IPS-15b (cell line): Measurements from ENCODE around the gene TBC1D10A.

Experiments
- H3K27me3 ChIP-seq: one replicate; pipeline ENCODE4 v1.6.1; 2013; ENCODE audit warnings: low read length; ENCODE audit not compliant: control insufficient read depth, insufficient read depth
- H3K36me3 ChIP-seq: one replicate; pipeline ENCODE4 v1.6.1; 2013; ENCODE audit warnings: low read length; ENCODE audit not compliant: control insufficient read depth, insufficient read depth
- H3K4me1 ChIP-seq: one replicate; pipeline ENCODE4 v1.6.1; 2013; ENCODE audit warnings: mild to moderate bottlenecking, low read length; ENCODE audit not compliant: control insufficient read depth, insufficient read depth
- H3K4me3 ChIP-seq: one replicate; pipeline ENCODE4 v1.5.1; 2013; ENCODE audit warnings: low read depth, low read length
- H3K9ac ChIP-seq: one replicate; pipeline ENCODE4 v1.6.1; 2013; ENCODE audit warnings: low read depth, mild to moderate bottlenecking, low read length
- H3K9me3 ChIP-seq: one replicate; pipeline ENCODE4 v1.6.1; 2013; ENCODE audit warnings: mild to moderate bottlenecking, low read length; ENCODE audit not compliant: control insufficient read depth, insufficient read depth

Gene TBC1D10A

DNA sequence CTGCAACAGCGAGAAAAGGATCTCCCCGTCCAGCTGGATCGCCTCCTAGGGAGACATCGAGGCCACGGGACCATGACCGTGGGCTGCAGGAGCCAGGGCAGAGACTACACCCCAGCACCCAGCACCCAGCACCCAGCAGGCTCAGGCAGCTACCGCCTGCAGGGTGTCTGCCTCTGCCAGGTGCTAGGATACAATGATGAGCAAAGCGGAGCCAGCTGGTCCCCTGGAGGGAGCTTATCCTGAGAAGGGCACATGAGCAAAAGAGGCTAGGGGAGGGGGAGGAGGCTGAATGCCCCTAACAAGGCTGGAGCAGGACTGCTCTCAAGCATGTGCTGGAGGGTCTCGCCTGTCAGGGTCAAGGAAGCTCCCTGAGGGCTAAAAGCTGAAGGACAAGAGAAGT is 32.7 kb downstream of the TBC1D10A start:
- Histone ChIP-seq H3K9me3 (no peaks in the 10 kb centered on the region), H3K27me3 (peaks cover 2% of the 10 kb centered on the region), H3K36me3 (peaks cover 16% of the 10 kb centered on the region), H3K4me3 (no peak overlapping the region), H3K4me1 (peaks cover 5% of the 10 kb centered on the region), H3K9ac (no peak overlapping the region)

DNA sequence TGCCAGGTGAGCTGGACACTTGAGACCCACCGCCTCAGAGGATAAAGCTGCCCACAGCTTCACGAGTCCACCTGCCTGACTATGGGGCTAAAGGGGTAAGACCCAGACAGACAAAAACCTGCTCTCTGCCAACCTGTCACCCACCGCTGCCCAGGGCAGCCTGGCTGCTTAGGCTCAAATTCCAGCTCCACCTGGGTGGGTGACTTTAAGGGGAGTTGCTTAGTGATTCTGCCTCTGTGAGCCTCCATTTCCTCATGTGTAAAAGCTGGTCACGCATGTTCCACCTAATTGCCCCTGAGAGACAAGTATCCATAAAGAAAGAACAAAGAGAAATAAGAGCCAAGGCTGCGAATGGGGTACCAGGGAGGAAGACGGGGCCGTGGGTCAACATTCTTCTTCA is 33.7 kb downstream of the TBC1D10A start:
- Histone ChIP-seq H3K9me3 (no peaks in the 10 kb centered on the region), H3K27me3 (peaks cover 2% of the 10 kb centered on the region), H3K36me3 (peaks cover 16% of the 10 kb centered on the region), H3K9ac (no peak overlapping the region), H3K4me1 (peaks cover 10% of the 10 kb centered on the region), H3K4me3 (no peak overlapping the region)

DNA sequence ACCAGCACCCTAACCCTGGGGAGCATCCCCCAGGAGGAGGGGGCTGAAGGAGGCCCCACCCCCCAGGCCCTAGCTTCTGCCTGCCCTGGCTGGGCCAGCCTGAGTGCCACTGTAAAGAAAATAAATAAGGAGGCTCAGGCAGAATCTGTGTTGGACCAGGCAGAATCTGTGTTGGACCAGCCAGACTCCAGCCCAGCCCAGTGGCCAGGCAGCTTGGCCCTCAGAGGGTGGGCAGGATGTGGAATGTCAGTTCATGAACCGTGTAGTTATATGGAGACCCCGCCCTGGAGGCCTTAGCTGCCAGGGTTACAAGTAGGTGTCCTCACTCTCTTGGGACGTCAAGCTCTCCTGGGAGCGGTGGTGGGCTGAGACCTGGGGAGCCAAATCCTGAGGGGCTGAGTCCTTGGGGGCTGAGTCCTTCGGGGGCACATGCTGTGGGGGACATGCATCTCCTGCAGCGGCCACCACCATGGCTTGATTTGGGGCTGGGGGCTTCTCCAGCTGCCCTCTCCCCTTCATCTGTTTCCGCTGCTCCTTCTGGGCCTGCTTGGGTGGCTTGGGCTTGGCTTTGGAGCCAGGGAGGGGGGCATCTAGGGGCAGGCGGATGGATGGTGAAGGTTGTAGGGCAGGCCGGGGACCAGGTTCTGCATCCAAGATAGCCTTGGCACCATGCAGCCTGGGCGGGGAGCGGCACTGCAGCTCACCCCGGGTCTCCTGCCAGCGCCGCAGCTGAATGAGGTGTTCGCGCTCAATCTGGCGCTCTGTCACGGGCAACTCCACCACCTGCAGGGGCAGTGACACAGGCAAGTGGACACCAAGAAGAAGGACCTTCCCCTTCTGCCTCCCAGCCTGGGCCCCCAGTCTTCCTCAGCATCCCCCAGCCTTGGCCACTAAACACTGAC is 34.4 kb downstream of the TBC1D10A start:
- Histone ChIP-seq H3K9me3 (no peaks in the 10 kb centered on the region), H3K9ac (no peak overlapping the region)

DNA sequence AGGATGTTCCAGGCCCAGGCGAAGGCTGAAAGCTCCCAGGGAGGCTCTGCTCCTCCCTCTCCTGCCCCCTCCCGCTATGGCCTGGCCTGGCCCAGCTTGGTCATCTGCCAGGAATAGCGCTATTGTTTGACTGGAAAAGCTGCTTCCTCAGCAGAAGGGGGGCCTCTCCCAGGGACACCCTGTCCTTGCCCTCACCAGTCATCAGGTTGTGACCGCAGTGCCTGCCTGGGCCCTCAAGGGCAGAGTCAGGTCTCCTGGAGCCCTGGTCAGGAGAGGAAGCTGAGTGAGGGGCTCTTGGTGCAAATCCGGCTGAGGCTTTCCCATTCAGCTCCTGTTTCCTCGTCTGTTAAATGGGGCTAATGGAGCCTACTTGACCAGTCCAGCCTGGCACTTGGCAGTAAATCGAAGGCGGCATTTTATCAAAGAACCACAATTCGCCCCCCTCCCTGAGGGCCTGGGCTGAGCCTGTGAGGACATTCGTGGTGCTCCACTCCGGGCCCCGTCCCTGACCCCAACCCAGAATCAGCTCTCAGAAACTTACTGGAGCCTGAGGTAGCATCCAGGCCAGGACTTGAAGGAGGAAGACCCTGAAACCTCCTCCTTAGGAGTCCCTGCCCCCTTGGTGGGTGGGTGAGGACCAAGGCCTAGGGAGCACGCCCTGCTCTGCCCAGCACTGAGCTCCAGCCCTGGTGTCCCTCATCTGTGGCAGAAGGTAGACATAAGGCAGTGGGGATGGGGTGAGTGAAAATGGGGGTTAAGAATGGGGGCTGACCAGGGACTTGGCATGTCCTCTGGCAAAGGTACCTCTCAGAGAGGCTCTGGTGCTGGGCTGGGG is 35.5 kb downstream of the TBC1D10A start:
- Histone ChIP-seq H3K4me1 (peaks cover 10% of the 10 kb centered on the region), H3K4me3 (no peak overlapping the region), H3K9me3 (no peaks in the 10 kb centered on the region), H3K9ac (no peak overlapping the region), H3K27me3 (peaks cover 2% of the 10 kb centered on the region), H3K36me3 (peaks cover 18% of the 10 kb centered on the region)

More for the DNA sequence above, 34.4 kb downstream of the TBC1D10A start:
- Histone ChIP-seq H3K27me3 (peaks cover 2% of the 10 kb centered on the region), H3K4me3 (no peak overlapping the region), H3K36me3 (peaks cover 16% of the 10 kb centered on the region), H3K4me1 (peaks cover 10% of the 10 kb centered on the region)

DNA sequence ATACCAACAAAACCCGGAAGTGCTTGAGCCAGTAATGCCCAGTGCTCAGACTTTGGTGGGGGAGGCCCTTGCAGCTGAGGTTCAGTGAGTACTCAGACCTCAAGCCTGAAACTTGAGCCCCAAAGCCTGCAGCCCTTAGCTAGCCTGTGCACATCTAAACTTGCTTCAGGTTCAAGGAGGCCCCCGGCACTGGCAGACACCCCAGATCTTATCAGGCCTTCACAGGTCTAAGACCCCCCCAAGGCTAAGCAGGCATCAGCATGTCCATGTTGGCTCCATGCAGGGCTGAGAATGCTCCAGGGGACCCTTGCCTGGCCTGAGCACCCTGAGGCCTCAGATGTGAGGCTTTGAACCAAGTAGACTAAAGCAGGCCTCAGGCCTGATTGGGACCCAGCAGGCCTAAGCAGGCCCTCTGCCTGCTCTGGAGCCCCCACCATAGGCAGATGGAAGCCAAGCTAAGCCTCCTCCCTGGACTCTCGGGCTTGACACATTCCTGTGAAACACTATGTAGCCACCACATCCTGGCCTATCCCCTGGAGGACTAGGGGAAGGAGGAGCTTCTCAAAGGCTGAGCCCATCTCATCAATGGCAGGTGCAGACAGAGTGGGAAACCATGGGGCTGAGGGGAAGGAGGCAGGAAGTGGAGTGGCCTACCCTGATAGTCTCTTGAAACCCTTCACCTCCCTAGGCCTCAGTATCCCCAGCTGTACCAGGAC is 36.2 kb downstream of the TBC1D10A start:
- no peaks in the 10 kb centered on the region for H3K9me3 ChIP-seq
- peaks cover 10% of the 10 kb centered on the region for H3K4me1 ChIP-seq
- H3K36me3 ChIP-seq = peaks cover 23% of the 10 kb centered on the region
- H3K9ac ChIP-seq = peak overlapping the region; percentile 47
- peak overlapping the region; percentile 75 for H3K4me3 ChIP-seq
- H3K27me3 ChIP-seq = peaks cover 2% of the 10 kb centered on the region

DNA sequence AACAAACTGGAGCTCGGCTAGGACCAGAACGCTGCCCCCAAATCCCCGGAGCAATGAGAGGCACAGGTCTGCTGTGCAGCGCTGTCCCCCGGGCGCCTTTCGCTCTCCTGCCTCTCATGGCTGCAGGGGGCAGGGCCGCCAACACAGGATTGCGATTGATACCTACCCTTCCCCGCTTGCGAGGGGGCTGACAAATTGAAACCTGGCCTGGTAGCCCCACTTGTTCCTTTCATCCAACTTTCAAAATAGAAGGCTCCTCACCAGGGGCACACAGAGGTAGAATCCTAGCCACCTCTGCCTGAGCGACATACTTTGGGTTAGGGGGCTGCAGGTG is 36.8 kb downstream of the TBC1D10A start:
- Histone ChIP-seq H3K36me3 (peaks cover 23% of the 10 kb centered on the region), H3K9ac (peak overlapping the region; percentile 47), H3K9me3 (no peaks in the 10 kb centered on the region)

DNA sequence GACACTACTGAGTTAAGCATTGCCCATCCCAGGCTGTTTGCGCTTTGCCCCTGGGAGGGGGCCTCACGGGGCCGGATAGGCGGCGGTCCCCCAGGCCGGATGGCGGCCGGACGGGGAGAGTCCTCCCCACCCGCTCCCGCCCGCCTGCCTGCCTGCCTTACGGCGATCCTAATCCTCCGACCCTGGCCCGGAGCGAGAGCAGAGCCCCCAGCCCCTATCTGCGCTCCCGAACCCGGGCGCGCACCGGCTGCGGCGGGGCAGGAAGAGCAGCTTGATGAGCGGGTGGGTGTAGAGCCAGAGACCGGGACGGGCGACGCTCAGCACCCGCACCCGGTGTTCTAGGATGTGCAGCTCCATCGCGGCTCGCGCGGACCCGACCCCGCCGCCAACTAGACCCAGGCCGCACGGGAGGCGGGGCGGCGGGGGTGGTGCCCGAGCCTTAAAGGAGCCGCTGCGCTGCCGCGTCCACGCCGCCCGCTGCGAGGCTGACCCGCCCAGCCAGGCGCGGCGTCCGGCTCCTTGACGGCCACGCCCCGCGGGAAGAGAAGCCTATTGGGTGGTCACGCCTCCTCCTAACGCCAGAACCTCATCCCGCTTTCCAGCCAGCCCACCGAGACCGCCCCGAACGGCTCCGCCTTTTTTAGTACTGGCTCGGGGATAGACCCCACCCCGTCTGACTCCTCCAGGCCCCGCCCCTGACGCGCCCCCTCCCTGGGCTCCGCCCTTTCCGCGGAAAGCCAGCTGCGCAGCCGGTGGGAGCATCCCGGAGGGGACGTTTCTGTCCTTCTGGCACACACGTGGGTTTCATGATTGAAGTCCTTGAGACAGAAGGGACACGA is 37.4 kb downstream of the TBC1D10A start, which contains the start of gene CASTOR1:
TSS of gene CASTOR1 (minus strand) at position 365 of the 839 bp plus-strand sequence. CDS start at position 357, 8 bp downstream.
- H3K4me3 ChIP-seq = peak within 1 kb of the TSS; percentile 83
- H3K4me1 ChIP-seq = peaks cover 10% of the 10 kb centered on the region
- peaks cover 2% of the 10 kb centered on the region for H3K27me3 ChIP-seq
- peaks cover 23% of the 10 kb centered on the region for H3K36me3 ChIP-seq
- H3K9me3 ChIP-seq = no peaks in the 10 kb centered on the region
- H3K9ac ChIP-seq = peak within 1 kb of the TSS; percentile 54

More for the DNA sequence above, 36.8 kb downstream of the TBC1D10A start:
- Histone ChIP-seq H3K4me1 (peaks cover 10% of the 10 kb centered on the region), H3K27me3 (peaks cover 2% of the 10 kb centered on the region), H3K4me3 (peak overlapping the region; percentile 75)

DNA sequence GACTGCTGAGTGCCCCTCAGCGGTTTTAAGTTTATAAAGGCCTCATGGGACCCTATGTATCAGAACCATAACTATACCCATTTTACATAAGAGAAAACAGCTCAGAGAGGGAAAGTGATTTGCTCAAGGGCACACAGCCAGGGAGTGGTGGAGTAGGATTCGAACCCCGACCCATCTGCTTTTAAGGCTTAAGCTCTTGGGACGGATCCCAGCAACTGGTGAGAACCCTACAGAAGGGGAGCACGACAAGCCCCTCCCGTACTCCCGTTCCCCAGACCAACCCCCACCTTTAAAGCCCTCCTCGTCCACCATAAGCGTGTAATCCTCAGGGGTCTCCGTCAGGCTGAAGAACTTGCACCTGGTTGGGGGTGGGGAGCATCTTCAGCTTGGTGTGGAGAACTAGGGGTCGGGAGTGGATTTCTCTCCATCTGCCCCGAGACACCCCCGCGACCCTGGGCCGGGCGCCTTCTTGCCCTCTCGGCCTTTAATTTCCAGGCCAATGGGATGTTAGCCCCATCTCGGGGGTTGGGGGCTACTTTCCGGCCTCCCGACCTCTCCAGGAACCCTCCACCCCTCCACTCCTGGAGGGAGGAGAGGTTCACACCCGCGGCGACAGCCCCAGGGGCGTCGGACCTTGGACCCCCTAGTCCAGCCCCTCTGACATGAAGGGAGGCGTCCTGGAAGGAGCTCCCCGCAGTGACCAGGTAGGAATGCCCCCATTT is 38.2 kb downstream of the TBC1D10A start:
- Histone ChIP-seq H3K4me1 (peaks cover 10% of the 10 kb centered on the region), H3K36me3 (peaks cover 16% of the 10 kb centered on the region)

DNA sequence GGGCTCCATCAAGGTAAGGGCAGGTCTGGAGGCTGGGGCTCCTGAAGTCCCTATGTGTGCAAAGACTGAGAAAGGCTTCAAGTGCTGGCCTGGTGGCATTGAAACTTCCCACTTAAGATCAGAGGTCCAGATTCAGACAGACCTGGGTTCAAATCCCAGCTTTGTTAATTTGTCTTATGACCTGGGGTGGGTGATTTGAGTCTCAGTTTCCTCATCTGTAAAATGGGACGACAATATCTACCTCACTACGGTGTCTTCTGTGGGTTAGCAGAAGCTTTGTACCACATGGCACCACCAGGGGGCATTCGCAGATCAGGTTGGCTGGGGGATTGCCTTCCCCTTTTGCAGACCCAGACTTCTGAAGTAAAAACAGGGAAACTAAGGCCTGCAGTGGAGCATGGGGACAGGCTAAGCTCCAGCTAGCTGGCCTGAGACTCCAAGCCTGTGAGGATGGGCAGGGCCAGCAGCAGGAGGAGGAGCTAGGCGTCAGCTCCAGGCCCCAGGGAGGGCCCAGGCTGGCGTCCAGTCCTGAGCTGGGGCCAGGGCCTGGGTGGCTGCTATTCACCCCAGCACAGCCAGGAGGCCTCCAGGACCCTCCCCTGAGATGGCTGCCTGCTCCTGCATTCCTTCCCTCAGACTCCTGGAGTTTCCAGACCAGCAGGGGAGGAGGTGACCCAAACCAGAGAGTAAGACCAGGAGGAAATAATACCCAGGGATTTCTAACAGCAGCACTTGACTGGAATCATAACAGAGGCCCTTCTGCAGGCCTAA is 38.9 kb downstream of the TBC1D10A start:
- no peaks in the 10 kb centered on the region for H3K9me3 ChIP-seq
- peak overlapping the region; percentile 83 for H3K4me3 ChIP-seq
- peaks cover 10% of the 10 kb centered on the region for H3K4me1 ChIP-seq
- no peak overlapping the region for H3K9ac ChIP-seq
- H3K27me3 ChIP-seq = peaks cover 2% of the 10 kb centered on the region
- H3K36me3 ChIP-seq = peaks cover 10% of the 10 kb centered on the region

More for the DNA sequence above, 38.2 kb downstream of the TBC1D10A start:
- peak overlapping the region; percentile 83 for H3K4me3 ChIP-seq
- no peaks in the 10 kb centered on the region for H3K9me3 ChIP-seq
- peak overlapping the region; percentile 54 for H3K9ac ChIP-seq
- peaks cover 2% of the 10 kb centered on the region for H3K27me3 ChIP-seq
